ENCODE measurements around the gene MBD3L3.

The MBD3L3 gene

GRCh38 chr19:7018828-7019227 lies 39.6 kb downstream of the MBD3L3 start:
- no peaks in the 10 kb centered on the region for H3K36me3 ChIP-seq (ENCODE audit: control insufficient read depth, insufficient read depth, low read length)
- peaks cover 36% of the 10 kb centered on the region for H3K9me3 ChIP-seq (ENCODE audit: control insufficient read depth, insufficient read depth, low read length)
- H3K4me3 ChIP-seq (ENCODE audit: low read depth, low read length) = no peak overlapping the region
- H3K4me1 ChIP-seq (ENCODE audit: control insufficient read depth, insufficient read depth, low read length) = no peaks in the 10 kb centered on the region
- no peaks in the 10 kb centered on the region for H3K27me3 ChIP-seq (ENCODE audit: control insufficient read depth, insufficient read depth, low read length)
- no peak overlapping the region for H3K9ac ChIP-seq (ENCODE audit: low read depth, low read length)
- no peak overlapping the region for H3K27ac ChIP-seq (ENCODE audit: low read depth, low read length)

- no peaks in the 10 kb centered on the region for H3K36me3 ChIP-seq (ENCODE audit: control insufficient read depth, insufficient read depth, low read length)
- peaks cover 66% of the 10 kb centered on the region for H3K9me3 ChIP-seq (ENCODE audit: control insufficient read depth, insufficient read depth, low read length)
- no peaks in the 10 kb centered on the region for H3K27me3 ChIP-seq (ENCODE audit: control insufficient read depth, insufficient read depth, low read length)
- no peak overlapping the region for H3K4me3 ChIP-seq (ENCODE audit: low read depth, low read length)
- H3K9ac ChIP-seq (ENCODE audit: low read depth, low read length) = no peak overlapping the region
- H3K27ac ChIP-seq (ENCODE audit: low read depth, low read length) = no peak overlapping the region
- no peaks in the 10 kb centered on the region for H3K4me1 ChIP-seq (ENCODE audit: control insufficient read depth, insufficient read depth, low read length)
Observed at GRCh38 chr19:7013678-7014077, 44.8 kb downstream of the MBD3L3 start.

- Histone ChIP-seq H3K9ac (ENCODE audit: low read depth, low read length) (no peak overlapping the region), H3K4me3 (ENCODE audit: low read depth, low read length) (no peak overlapping the region), H3K27me3 (ENCODE audit: control insufficient read depth, insufficient read depth, low read length) (no peaks in the 10 kb centered on the region), H3K36me3 (ENCODE audit: control insufficient read depth, insufficient read depth, low read length) (no peaks in the 10 kb centered on the region), H3K4me1 (ENCODE audit: control insufficient read depth, insufficient read depth, low read length) (no peaks in the 10 kb centered on the region), H3K9me3 (ENCODE audit: control insufficient read depth, insufficient read depth, low read length) (peaks cover 69% of the 10 kb centered on the region), H3K27ac (ENCODE audit: low read depth, low read length) (no peak overlapping the region)
Observed at GRCh38 chr19:7010722-7011593, 47.5 kb downstream of the MBD3L3 start.

- no peaks in the 10 kb centered on the region for H3K36me3 ChIP-seq (ENCODE audit: control insufficient read depth, insufficient read depth, low read length)
- H3K27me3 ChIP-seq (ENCODE audit: control insufficient read depth, insufficient read depth, low read length) = no peaks in the 10 kb centered on the region
- H3K27ac ChIP-seq (ENCODE audit: low read depth, low read length) = no peak overlapping the region
- no peaks in the 10 kb centered on the region for H3K4me1 ChIP-seq (ENCODE audit: control insufficient read depth, insufficient read depth, low read length)
- H3K9me3 ChIP-seq (ENCODE audit: control insufficient read depth, insufficient read depth, low read length) = peaks cover 65% of the 10 kb centered on the region
- H3K4me3 ChIP-seq (ENCODE audit: low read depth, low read length) = no peak overlapping the region
- no peak overlapping the region for H3K9ac ChIP-seq (ENCODE audit: low read depth, low read length)
Observed at GRCh38 chr19:7007859-7008258, 50.6 kb downstream of the MBD3L3 start.

All from HUES48 (cell line).